Testis (tissue), 2 donors: ENCODE data around the gene PITPNC1.

Source experiments
- POLR2A ChIP-seq: fragments of 450-650 bp; IDR thresholded peaks from one replicate; pipeline ENCODE4 v1.6.1; 2017; ENCODE audit warnings: antibody characterized with exemption, mild to moderate bottlenecking, moderate library complexity
- TF ChIP-seq, protein P1 (sequence below), 3 experiments: fragments of 450-650 bp in 2 of 3; fragments of 200-600 bp in 1 of 3; sonication (generic) in 1 of 3; IDR thresholded peaks; one replicate each; pipeline ENCODE4 v1.5.1; 2016 to 2019; ENCODE audit warnings: antibody characterized with exemption in 3 of 3, mild to moderate bottlenecking in 2 of 3, moderate library complexity in 1 of 3

DNA sequence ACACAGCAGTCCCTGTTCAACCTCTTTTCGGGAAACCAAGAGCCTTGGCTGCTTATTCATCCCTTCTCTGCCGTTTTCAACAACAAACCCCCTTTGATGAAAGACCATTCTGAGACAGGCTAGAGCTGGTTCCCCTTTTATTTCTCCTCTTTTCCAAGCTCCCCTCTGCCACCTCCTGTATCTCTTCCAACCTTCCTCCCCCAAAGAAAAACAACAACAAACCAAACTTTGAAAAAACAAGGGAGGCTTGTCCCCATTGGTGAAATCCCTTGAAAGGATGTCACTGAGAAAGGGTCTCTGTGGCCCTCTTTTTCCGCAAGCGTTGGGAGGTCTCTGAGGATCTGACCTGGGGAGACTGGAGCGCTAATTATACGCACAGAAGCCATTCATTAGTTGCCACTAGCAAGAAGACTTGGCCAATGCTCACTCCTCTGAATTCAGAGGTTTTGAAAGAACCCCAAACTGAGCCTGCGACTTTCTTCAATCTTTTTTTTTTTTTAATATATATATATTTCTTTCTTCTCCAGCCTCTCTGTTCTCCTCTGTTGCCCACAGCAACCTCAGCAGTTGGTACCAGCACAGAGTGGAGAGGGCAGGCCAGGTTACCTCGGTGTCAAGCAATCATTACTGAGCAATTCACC lies 101.4 kb downstream of the PITPNC1 start:
- TF ChIP-seq, protein P1, sequence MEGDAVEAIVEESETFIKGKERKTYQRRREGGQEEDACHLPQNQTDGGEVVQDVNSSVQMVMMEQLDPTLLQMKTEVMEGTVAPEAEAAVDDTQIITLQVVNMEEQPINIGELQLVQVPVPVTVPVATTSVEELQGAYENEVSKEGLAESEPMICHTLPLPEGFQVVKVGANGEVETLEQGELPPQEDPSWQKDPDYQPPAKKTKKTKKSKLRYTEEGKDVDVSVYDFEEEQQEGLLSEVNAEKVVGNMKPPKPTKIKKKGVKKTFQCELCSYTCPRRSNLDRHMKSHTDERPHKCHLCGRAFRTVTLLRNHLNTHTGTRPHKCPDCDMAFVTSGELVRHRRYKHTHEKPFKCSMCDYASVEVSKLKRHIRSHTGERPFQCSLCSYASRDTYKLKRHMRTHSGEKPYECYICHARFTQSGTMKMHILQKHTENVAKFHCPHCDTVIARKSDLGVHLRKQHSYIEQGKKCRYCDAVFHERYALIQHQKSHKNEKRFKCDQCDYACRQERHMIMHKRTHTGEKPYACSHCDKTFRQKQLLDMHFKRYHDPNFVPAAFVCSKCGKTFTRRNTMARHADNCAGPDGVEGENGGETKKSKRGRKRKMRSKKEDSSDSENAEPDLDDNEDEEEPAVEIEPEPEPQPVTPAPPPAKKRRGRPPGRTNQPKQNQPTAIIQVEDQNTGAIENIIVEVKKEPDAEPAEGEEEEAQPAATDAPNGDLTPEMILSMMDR (IDR thresholded peaks at IDR 0.05), result no peak
- TF ChIP-seq POLR2A, result no peak
